HCT116 (cell line): ENCODE results near the gene SELPLG. TPM values are rescaled to one million over a fixed set of nuclear protein-coding genes. Genes with fewer than 3 reads are reported as not detected.

Experiments used
- ATAC-seq: fragments of 200-7000 bp; cut with Tn5 transposase; 2 replicates; pipeline ENCODE4 v1.9.1; 2020; ENCODE audit warnings: mild to moderate bottlenecking, moderate library complexity
- BruUV-seq: library from RNA; stranded (reverse); fragments of 400-500 nt; replicated peaks from 2 replicates; lab custom pipeline; 2021; lab: Mats Ljungman, UMichigan
- CTCF ChIA-PET: fragments of 300-600 bp; sonication (Branson Sonifier 250); formaldehyde crosslinking; loops from one replicate; lab custom pipeline; 2021; ENCODE audit warnings: antibody characterized with exemption; lab: Charles Lee
- POLR2A ChIA-PET: fragments of 300-600, 350-600 bp; sonication (Branson Sonifier 250); formaldehyde crosslinking; loops from one replicate; lab custom pipeline; 2021; ENCODE audit warnings: antibody characterized with exemption; lab: Charles Lee
- RAD21 ChIA-PET, 2 experiments: fragments of 300-600 bp; sonication (Branson Sonifier 250); formaldehyde crosslinking; loops; one replicate each; lab custom pipeline; 2023; ENCODE audit warnings: low total read pairs in 2 of 2; ENCODE audit not compliant: uncharacterized antibody in 2 of 2, unreplicated experiment in 2 of 2, low non-redundant PET in 1 of 2; lab: Charles Lee
- DNase-seq: peaks from one replicate; pipeline ENCODE4 v3.0.0-alpha.2; 2010; ENCODE audit warnings: low read depth, low spot score
- H2AFZ ChIP-seq: fragments of 200-600 bp; shearing (Covaris generic), sonication (generic); 2 replicates; pipeline ENCODE4 v1.6.1; 2017; ENCODE audit warnings: low read depth, mixed run types, mixed read lengths, antibody characterized with exemption, low read length; ENCODE audit not compliant: poor library complexity, severe bottlenecking
- H3K27ac ChIP-seq: 2 replicates; pipeline ENCODE4 v1.5.1; 2012; ENCODE audit warnings: low read depth, low read length
- H3K27me3 ChIP-seq: fragments of 200-600 bp; sonication (generic); 2 replicates; pipeline ENCODE4 v1.6.1; 2016; ENCODE audit warnings: mixed run types, low read length, mixed read lengths; ENCODE audit not compliant: insufficient read depth
- H3K36me3 ChIP-seq, 2 experiments: fragments of 200-500 bp in 1 of 2; fragments of 200-600 bp in 1 of 2; sonication (Bioruptor generic) in 1 of 2; sonication (generic) in 1 of 2; 2 replicates each; pipeline versions ENCODE4 v1.5.1 to v1.6.1; 2014 to 2016; ENCODE audit warnings: low read length in 2 of 2, inconsistent platforms in 1 of 2, mixed read lengths in 1 of 2, mixed run types in 1 of 2; ENCODE audit not compliant: insufficient read depth in 2 of 2, control insufficient read depth in 1 of 2
- H3K4me1 ChIP-seq, 2 experiments: fragments of 200-600 bp in 1 of 2; sonication (generic) in 1 of 2; 2 replicates each; pipeline versions ENCODE4 v1.5.1 to v1.6.1; 2012 to 2017; ENCODE audit warnings: low read length in 2 of 2, inconsistent platforms in 1 of 2, mild to moderate bottlenecking in 1 of 2, mixed read lengths in 1 of 2, mixed run types in 1 of 2, moderate library complexity in 1 of 2; ENCODE audit not compliant: insufficient read depth in 2 of 2, control insufficient read depth in 1 of 2
- H3K4me2 ChIP-seq: fragments of 200-600 bp; sonication (generic); 2 replicates; pipeline ENCODE4 v1.6.1; 2017; ENCODE audit warnings: mixed run types, low read length, mixed read lengths
- H3K4me3 ChIP-seq, 2 experiments: fragments of 200-600 bp in 1 of 2; sonication (generic) in 1 of 2; replicated peaks in 1 of 2; 2 replicates each; pipeline ENCODE4 v1.5.1; 2011 to 2016; ENCODE audit warnings: low read length in 2 of 2, control low read depth in 1 of 2, low read depth in 1 of 2, mild to moderate bottlenecking in 1 of 2, mixed read lengths in 1 of 2, mixed run types in 1 of 2
- H3K79me2 ChIP-seq: fragments of 200-600 bp; sonication (generic); 2 replicates; pipeline ENCODE4 v1.6.1; 2017; ENCODE audit warnings: mild to moderate bottlenecking, mixed run types, low read length, moderate library complexity, mixed read lengths; ENCODE audit not compliant: insufficient read depth
- H3K9ac ChIP-seq: fragments of 200-600 bp; sonication (generic); 2 replicates; pipeline ENCODE4 v1.6.1; 2016; ENCODE audit warnings: low read length, mixed read lengths
- H3K9me2 ChIP-seq: fragments of 200-600 bp; sonication (generic), shearing (Covaris generic); 2 replicates; pipeline ENCODE4 v1.6.1; 2017; ENCODE audit warnings: mixed run types, mild to moderate bottlenecking, moderate library complexity; ENCODE audit not compliant: insufficient read depth
- H3K9me3 ChIP-seq, 2 experiments: fragments of 200-500 bp in 1 of 2; fragments of 200-600 bp in 1 of 2; sonication (Bioruptor generic) in 1 of 2; sonication (generic) in 1 of 2; 2 replicates each; pipeline ENCODE4 v1.6.1; 2014 to 2017; ENCODE audit warnings: low read length in 2 of 2, mixed read lengths in 2 of 2, inconsistent platforms in 1 of 2, low read depth in 1 of 2, mild to moderate bottlenecking in 1 of 2, mixed run types in 1 of 2, moderate library complexity in 1 of 2; ENCODE audit not compliant: control insufficient read depth in 1 of 2, insufficient read depth in 1 of 2
- H4K20me1 ChIP-seq: fragments of 200-600 bp; sonication (generic), shearing (Covaris generic); 2 replicates; pipeline ENCODE4 v1.6.1; 2017; ENCODE audit warnings: mixed run types, mild to moderate bottlenecking, moderate library complexity; ENCODE audit not compliant: insufficient read depth
- ATF3 ChIP-seq: IDR thresholded peaks from 2 replicates; pipeline ENCODE4 v1.6.1; 2012
- CBX3 ChIP-seq: IDR thresholded peaks from 2 replicates; pipeline ENCODE4 v1.6.1; 2012; ENCODE audit warnings: low read depth
- CTCF ChIP-seq, 3 experiments: fragments of 200-600 bp in 1 of 3; sonication (generic) in 1 of 3; IDR thresholded peaks in 2 of 3; conservative IDR thresholded peaks in 1 of 3; 2 replicates each; pipeline ENCODE4 v1.5.1; 2012 to 2017; ENCODE audit warnings: low read depth in 2 of 3, low read length in 2 of 3, antibody characterized with exemption in 1 of 3, borderline replicate concordance in 1 of 3, control low read depth in 1 of 3, mild to moderate bottlenecking in 1 of 3, mixed read lengths in 1 of 3, mixed run types in 1 of 3, moderate library complexity in 1 of 3; ENCODE audit not compliant: insufficient read depth in 1 of 3
- EGR1 ChIP-seq: IDR thresholded peaks from 2 replicates; pipeline ENCODE4 v1.6.1; 2012; ENCODE audit warnings: low read depth
- EZH2 ChIP-seq: fragments of 200-600 bp; sonication (generic); IDR thresholded peaks from 2 replicates; pipeline ENCODE4 v1.6.1; 2017; ENCODE audit warnings: antibody characterized with exemption, mixed run types
- FOSL1 ChIP-seq: IDR thresholded peaks from 2 replicates; pipeline ENCODE4 v1.6.1; 2012; ENCODE audit warnings: low read depth
- JUND ChIP-seq: IDR thresholded peaks from 2 replicates; pipeline ENCODE4 v1.6.1; 2012
- MAX ChIP-seq: IDR thresholded peaks from 2 replicates; pipeline ENCODE4 v1.6.1; 2012
- POLR2A ChIP-seq: IDR thresholded peaks from 2 replicates; pipeline ENCODE4 v1.7.0; 2011; ENCODE audit warnings: borderline replicate concordance; ENCODE audit not compliant: insufficient read depth, insufficient read length; ENCODE audit errors: extremely low read depth
- POLR2AphosphoS5 ChIP-seq: IDR thresholded peaks from 2 replicates; pipeline ENCODE4 v1.6.1; 2011; ENCODE audit warnings: mild to moderate bottlenecking, low read depth, low read length, moderate library complexity
- RAD21 ChIP-seq: IDR thresholded peaks from 2 replicates; pipeline ENCODE4 v1.6.1; 2012; ENCODE audit warnings: low read depth, mild to moderate bottlenecking
- REST ChIP-seq: IDR thresholded peaks from 2 replicates; pipeline ENCODE4 v1.6.1; 2012; ENCODE audit warnings: low read depth
- SP1 ChIP-seq: IDR thresholded peaks from 2 replicates; pipeline ENCODE4 v1.6.1; 2012; ENCODE audit warnings: low read depth
- SRF ChIP-seq: IDR thresholded peaks from 2 replicates; pipeline ENCODE4 v1.6.1; 2012; ENCODE audit warnings: low read depth
- ZNF274 ChIP-seq: fragments of 200-500 bp; sonication (Bioruptor generic); IDR thresholded peaks from 2 replicates; pipeline ENCODE4 v1.6.1; 2014; ENCODE audit warnings: mild to moderate bottlenecking, low read depth, low read length, inconsistent platforms
- intact Hi-C: fragments of 100-400 bp; cut with micrococcal nuclease; formaldehyde crosslinking; loops from 2 replicates; pipeline ENCODE4 v1.10.0; 2022
- total RNA-seq: library from RNA; stranded (reverse); gene quantifications from one replicate; pipeline ENCODE4 v1.2.1, GENCODE V29; 2021; ENCODE audit not compliant: unreplicated experiment

The SELPLG gene
- total RNA-seq, 1 experiment from 2014 or later, result 1.2 TPM

- DNase-seq, result no peak
- no peaks in the 10 kb centered on the region for H3K36me3 ChIP-seq
- POLR2A ChIA-PET, result no interaction called here
- intact Hi-C loops, result no loop called here
- CTCF ChIA-PET, result interaction anchor here (1.0 kb wide), 1 partner anchor 10 kb away, joined by 3 read pairs; no protein-coding TSS in a partner anchor
- BruUV-seq, result no TSS peak
- RAD21 ChIA-PET, result no interaction called here
- no peak overlapping the region for H3K4me3 ChIP-seq
- H3K27ac ChIP-seq, result no peak overlapping the region
- H3K9ac ChIP-seq, result no peak overlapping the region
- peaks cover 16 to 18% of the 10 kb centered on the region in 2 experiments for H3K4me1 ChIP-seq
- TF ChIP-seq SRF (no peak), CBX3 (no peak), FOSL1 (no peak), POLR2AphosphoS5 (no peak), ATF3 (no peak), MAX (no peak), CTCF (IDR thresholded peaks at IDR 0.05 in 2 of 3, conservative IDR thresholded peaks at IDR 0.05 in 1 of 3; ENCODE audit: borderline replicate concordance in 1 of 3, insufficient read depth in 1 of 3, low read depth in 2 of 3, low read length in 2 of 3) (no peak), RAD21 (no peak), SP1 (no peak), JUND (no peak), POLR2A (no peak), REST (no peak), EGR1 (no peak), ZNF274 (no peak), EZH2 (no peak)
- H4K20me1 ChIP-seq, result no peaks in the 10 kb centered on the region
- H2AFZ ChIP-seq, result no peak overlapping the region
- no peaks in the 10 kb centered on the region for H3K9me2 ChIP-seq
- H3K9me3 ChIP-seq, result no peaks in the 10 kb centered on the region
- H3K4me2 ChIP-seq, result no peak overlapping the region
- H3K27me3 ChIP-seq, result no peaks in the 10 kb centered on the region
- no peak for ATAC-seq
- no peaks in the 10 kb centered on the region for H3K79me2 ChIP-seq
Measured at GRCh38 chr12:108607981-108608600, 25.6 kb downstream of the SELPLG start.
